ENCODE results near the gene PIH1D2.

- TF ChIP-seq CTCF (IDR thresholded peaks at IDR 0.05) = no peak
- TF ChIP-seq EZH2 (IDR thresholded peaks at IDR 0.05; ENCODE audit: borderline replicate concordance, insufficient read depth, low read depth, low read length, poor library complexity, severe bottlenecking) = no peak
Measured at GRCh38 chr11:112044961-112045360, 28.9 kb downstream of the PIH1D2 start.
